Measurements from ENCODE around the gene NSF.

NSF gene

DNA sequence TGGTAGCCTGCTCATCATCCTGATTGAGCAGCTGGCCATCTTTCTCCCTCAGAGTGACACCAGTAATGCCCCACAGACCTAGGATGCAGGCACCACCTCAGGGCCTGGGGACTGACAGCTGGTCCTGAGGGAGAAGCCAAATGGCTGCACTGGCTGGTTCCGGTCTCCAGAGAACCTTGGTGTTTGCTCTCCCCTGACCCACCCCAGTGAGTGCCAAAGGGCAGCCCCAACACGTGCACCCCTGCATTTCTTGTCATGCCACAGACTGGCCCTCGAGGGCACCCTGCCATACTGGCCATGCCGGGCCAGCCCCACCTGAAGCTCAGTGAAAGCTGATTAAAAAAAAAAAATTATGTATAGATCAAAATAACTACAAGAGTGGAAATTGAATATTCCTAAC, 127.5 kb downstream of the NSF start:
- in situ Hi-C loops (cut with MboI; ENCODE audit: low sequenced_read_pairs), result no loop called here

GRCh38 chr17:46719891-46720290, 129.4 kb downstream of the NSF start:
- in situ Hi-C loops (cut with MboI; ENCODE audit: low sequenced_read_pairs), result no loop called here

DNA sequence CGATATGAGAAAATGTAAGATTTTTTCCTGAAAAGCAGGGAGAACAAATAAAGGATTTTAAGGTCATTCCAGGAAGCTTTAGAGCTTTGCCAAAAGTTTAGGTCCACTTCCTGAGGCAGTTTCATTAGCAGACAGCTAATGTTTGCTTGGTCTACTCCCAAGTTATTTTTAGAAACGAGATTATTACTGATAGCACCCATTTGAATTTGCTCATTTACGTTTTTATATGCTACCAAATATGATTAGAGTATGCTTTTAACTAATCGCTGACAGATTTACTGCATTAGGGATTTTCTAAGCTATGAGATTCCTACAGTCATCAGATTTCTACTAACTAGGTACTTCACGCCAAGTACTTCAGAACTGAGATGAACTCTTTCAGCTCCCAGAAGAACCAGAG, 129.9 kb downstream of the NSF start:
- in situ Hi-C loops (cut with MboI; ENCODE audit: low sequenced_read_pairs), result no loop called here

- in situ Hi-C loops (cut with MboI; ENCODE audit: low sequenced_read_pairs), result no loop called here
Measured at GRCh38 chr17:46722662-46723285, 132.3 kb downstream of the NSF start.

GRCh38 chr17:46726206-46726605, 135.7 kb downstream of the NSF start:
- in situ Hi-C loops (cut with MboI; ENCODE audit: low sequenced_read_pairs), result no loop called here

DNA sequence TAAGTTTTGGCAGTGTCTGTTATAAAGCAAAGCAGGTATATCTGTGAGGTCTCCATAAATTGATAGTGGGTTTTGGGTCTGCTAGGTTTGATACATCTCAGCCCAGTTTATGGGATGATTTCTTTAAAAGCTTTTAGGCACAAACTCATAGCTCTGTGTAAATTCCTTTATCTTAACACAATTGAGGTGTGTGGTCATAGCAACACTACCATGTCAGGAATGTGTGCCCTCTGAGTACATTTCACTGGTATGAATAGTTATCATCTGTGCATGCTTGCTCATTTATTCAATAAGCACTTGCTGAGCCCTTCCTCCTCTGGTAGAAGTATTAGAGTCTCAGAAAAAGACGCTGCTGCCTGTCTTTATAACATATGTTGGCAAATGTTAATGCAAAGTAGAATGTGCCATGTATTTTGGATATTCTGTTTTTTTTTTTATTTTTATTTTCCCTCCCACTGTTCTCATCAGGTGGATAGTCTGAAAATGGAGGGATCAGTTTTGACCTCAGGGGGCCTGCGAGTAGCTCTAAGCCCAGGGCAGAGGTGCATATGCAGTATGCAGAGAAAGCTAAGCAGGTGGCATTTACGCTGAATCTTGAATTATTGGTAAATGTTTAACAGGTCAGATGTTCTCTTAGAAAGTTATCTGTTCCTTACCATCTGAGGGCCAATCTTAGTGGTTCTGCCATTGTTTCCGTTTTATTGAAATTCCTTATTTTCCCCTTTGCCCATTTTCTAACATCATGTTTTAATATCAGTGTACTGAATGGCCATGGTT, 137.3 kb downstream of the NSF start:
- in situ Hi-C loops (cut with MboI; ENCODE audit: low sequenced_read_pairs), result no loop called here

GRCh38 chr17:46730026-46730425, 139.6 kb downstream of the NSF start:
- in situ Hi-C loops (cut with MboI; ENCODE audit: low sequenced_read_pairs), result no loop called here

DNA sequence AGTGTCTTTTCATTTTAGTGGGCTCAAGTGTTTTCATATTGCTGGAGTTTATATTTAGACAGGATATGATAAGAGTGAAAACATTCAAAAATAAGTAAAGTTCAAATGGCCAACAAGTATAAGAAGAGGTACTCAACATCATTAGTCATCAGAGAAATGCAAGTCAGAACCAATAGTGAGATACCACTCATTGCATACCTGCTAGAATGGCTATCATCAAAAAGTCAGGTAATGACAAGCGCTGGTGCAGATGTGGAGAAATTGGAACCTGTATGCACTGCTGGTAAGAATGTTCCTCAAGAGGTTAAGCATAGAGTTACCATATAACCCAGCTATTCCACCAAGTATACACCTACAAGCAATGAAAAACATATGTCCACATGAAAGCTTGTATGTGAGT, 140.2 kb downstream of the NSF start:
- in situ Hi-C loops (cut with MboI; ENCODE audit: low sequenced_read_pairs), result no loop called here

DNA sequence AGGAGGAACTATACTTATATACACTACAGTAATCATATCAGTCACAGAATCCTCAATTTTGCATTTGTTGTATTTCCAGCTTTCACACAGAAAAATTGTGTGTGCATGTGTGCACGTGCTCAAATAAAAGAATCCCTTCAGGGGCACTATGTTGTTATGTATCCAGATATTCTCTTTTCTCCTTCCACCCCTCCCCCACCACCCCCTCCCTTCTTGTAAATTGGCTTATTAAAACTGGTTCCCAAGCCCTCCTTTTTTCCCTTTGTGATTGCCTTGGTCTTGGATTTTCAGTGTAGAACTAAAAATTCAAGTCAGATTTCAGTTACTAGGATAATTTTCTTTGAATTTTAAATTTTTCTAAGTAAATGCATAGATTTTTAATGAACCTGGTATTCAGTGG, 141.7 kb downstream of the NSF start:
- in situ Hi-C loops (cut with MboI; ENCODE audit: low sequenced_read_pairs), result no loop called here

- in situ Hi-C loops (cut with MboI; ENCODE audit: low sequenced_read_pairs), result no loop called here
Measured at GRCh38 chr17:46732754-46733398, 142.4 kb downstream of the NSF start.

DNA sequence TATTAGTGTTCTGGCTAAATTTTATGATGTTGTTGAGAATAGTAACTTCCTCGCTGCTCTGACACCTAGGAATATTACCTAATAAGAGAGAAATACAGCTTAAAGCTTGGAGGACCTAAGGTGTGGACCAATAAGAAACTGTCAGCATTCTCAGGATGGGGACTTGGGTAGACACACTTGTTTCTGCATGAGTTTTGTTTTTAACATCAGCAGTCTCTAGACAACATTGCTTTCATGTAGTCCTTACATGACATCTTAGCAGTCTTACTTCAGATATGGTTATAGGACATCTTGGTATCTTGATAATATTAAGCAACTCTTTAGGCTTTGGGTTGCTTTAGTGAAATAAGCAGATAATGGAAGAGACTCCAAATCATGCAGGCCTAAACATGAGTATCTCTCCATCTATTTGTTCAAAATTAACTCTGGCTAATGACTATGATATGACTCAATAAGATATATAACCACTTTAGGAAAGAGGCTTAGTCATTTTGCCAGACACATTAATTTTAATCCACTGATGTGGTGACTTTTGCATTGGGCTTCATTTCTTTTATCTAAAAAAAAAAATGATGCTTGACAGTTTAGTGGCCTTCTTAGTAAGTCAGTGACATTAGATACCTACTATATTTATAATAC, 143.5 kb downstream of the NSF start:
- in situ Hi-C loops (cut with MboI; ENCODE audit: low sequenced_read_pairs), result no loop called here

GRCh38 chr17:46736100-46736499, 145.6 kb downstream of the NSF start:
- in situ Hi-C loops (cut with MboI; ENCODE audit: low sequenced_read_pairs), result no loop called here

DNA sequence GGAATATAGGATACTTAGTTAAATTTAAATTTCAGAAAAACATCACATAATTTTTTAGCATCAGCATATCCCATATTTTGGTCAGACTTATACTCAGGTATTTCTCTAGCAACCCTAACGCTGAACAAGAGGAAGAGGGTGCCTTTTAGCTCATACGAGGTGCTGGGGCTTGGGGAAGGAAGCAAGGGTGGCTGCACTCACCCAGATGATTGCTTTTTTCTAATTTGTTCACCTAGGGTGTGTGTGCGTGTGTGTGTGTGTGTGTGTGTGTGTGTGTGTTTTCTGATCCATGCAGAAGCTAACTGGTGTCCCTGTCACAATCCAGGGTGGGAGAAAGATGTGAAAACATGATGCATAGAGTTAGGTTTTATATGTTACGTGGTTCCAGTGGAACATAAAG, 146.9 kb downstream of the NSF start:
- in situ Hi-C loops (cut with MboI; ENCODE audit: low sequenced_read_pairs), result no loop called here

GRCh38 chr17:46738544-46738943, 148.1 kb downstream of the NSF start:
- in situ Hi-C loops (cut with MboI; ENCODE audit: low sequenced_read_pairs), result no loop called here

DNA sequence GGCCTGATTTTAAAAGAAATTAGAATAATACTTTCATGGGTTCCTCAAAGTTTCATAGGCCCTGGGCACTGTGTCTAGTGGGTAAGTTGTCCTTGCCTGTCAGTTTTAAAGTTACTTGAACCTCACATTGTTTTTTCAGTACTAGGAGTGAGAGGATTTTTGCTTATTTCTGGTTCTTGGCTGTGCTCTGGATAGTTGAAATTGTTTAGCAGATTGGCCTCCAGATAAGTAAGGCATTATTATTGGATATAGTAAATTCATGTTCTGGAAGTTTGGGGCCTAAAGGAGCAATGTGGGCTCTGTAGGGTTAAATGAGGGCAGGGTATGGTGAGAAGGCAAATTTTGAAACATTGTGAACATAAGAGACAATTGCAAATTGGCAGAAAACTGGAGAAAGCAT, 149.5 kb downstream of the NSF start:
- in situ Hi-C loops (cut with MboI; ENCODE audit: low sequenced_read_pairs), result no loop called here

- in situ Hi-C loops (cut with MboI; ENCODE audit: low sequenced_read_pairs), result no loop called here
Measured at GRCh38 chr17:46741122-46741730, 150.8 kb downstream of the NSF start.

DNA sequence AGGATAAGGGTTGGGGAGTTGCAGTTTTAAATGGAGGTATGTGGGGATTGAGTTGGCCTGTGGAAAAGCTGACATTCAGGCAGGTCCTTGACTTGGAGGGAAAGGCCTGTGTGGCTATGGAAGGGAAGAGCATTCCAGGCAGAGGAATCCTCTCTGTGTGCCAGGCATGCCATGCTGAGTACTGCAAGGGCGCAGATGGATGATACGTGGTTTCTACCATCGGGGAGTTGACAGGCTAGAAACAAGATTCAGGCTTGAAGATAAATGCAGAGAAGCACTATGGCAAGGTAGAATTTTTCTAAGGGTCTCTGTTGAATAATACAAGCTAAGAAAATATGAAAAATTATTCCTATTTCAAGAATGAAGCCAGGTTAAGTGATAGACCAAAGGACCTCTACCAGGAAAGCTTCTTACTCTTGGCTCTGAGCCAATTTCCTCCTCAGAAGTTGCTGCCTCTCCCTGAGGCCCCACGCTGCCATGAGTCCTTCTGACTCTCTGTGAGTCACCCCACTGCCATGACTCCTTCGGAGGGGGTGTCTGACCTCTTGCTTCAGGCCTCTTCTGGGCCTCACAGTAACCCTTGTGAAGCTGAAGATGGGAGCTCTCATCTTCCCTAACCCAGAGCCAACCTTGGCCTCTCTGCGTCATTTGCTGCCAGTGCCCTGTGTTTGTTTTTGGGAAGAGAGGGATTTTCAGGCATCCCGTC, 152.2 kb downstream of the NSF start:
- in situ Hi-C loops (cut with MboI; ENCODE audit: low sequenced_read_pairs), result no loop called here

- in situ Hi-C loops (cut with MboI; ENCODE audit: low sequenced_read_pairs), result no loop called here
Measured at GRCh38 chr17:46744441-46744840, 154.0 kb downstream of the NSF start.

- in situ Hi-C loops (cut with MboI; ENCODE audit: low sequenced_read_pairs), result no loop called here
Measured at GRCh38 chr17:46745376-46745775, 154.9 kb downstream of the NSF start.

- in situ Hi-C loops (cut with MboI; ENCODE audit: low sequenced_read_pairs), result no loop called here
Measured at GRCh38 chr17:46751425-46751824, 161.0 kb downstream of the NSF start.

- in situ Hi-C loops (cut with MboI; ENCODE audit: low sequenced_read_pairs), result no loop called here
Measured at GRCh38 chr17:46753776-46754175, 163.3 kb downstream of the NSF start.
